Measurements from ENCODE around the gene MLST8. TPM values are rescaled to one million over a fixed set of nuclear protein-coding genes. Genes with fewer than 3 reads are reported as not detected.

MLST8 gene
- total and polyA plus RNA-seq, 7 donors, result 30.6 to 58.7 (median 41.4) TPM

GRCh38 chr16:2207872-2208271, 2.6 kb downstream of the MLST8 start:
- H3K9me3 ChIP-seq, result no peaks in the 10 kb centered on the region
- H3K36me3 ChIP-seq, result peaks cover 13 to 39% (median 25%) of the 10 kb centered on the region in 4 donors
- TF ChIP-seq POLR2A (IDR thresholded peaks at IDR 0.05) (no peak), CTCF (IDR thresholded peaks at IDR 0.05) (no peak), EP300 (IDR thresholded peaks at IDR 0.05) (no peak), POLR2AphosphoS5 (IDR thresholded peaks at IDR 0.05) (no peak)
- H3K4me1 ChIP-seq, result peaks cover 0 to 30% (median 29%) of the 10 kb centered on the region in 4 donors
- no peak overlapping the region for H3K27ac ChIP-seq
- intact Hi-C loops (cut with DNase I), result loop anchor here (5.0 kb wide), 1 partner anchor 44 kb away; the partner anchor contains the start of gene ECI1
- 90 to 91% methylated on average over 9 of the region's 9 CpGs for WGBS, 2 donors
- no peak overlapping the region for H3K4me3 ChIP-seq
- DNase-seq, result no peak
- H3K27me3 ChIP-seq, result no peaks in the 10 kb centered on the region

DNA sequence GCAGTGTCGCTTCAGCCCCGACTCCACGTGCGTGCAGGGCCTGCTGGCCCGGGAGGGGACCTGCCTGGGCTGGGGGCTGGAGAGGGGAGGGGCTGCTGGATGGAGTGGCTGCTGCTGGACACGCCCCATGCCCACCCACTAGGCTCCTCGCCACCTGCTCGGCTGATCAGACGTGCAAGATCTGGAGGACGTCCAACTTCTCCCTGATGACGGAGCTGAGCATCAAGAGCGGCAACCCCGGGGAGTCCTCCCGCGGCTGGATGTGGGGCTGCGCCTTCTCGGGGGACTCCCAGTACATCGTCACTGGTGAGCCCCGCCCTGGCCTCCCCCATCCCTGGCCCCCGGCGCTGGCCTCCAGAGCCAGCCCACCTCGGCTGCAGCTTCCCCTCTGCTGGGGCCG, 3.1 kb downstream of the MLST8 start:
- H3K36me3 ChIP-seq, result peaks cover 13 to 39% (median 25%) of the 10 kb centered on the region in 4 donors
- no peak overlapping the region for H3K4me3 ChIP-seq
- intact Hi-C loops (cut with DNase I), result loop anchor here (5.0 kb wide), 1 partner anchor 44 kb away; the partner anchor contains the start of gene ECI1
- WGBS, 2 donors, result 85 to 90% methylated on average over 23 of the region's 23 CpGs
- H3K9me3 ChIP-seq, result no peaks in the 10 kb centered on the region
- peaks cover 0 to 35% (median 33%) of the 10 kb centered on the region in 4 donors for H3K4me1 ChIP-seq
- no peak for TF ChIP-seq POLR2AphosphoS5 (IDR thresholded peaks at IDR 0.05)
- TF ChIP-seq POLR2A (IDR thresholded peaks at IDR 0.05), result no peak
- no peak for TF ChIP-seq EP300 (IDR thresholded peaks at IDR 0.05)
- TF ChIP-seq CTCF (IDR thresholded peaks at IDR 0.05), result no peak
- no peaks in the 10 kb centered on the region for H3K27me3 ChIP-seq
- DNase-seq, result no peak
- no peak overlapping the region for H3K27ac ChIP-seq

DNA sequence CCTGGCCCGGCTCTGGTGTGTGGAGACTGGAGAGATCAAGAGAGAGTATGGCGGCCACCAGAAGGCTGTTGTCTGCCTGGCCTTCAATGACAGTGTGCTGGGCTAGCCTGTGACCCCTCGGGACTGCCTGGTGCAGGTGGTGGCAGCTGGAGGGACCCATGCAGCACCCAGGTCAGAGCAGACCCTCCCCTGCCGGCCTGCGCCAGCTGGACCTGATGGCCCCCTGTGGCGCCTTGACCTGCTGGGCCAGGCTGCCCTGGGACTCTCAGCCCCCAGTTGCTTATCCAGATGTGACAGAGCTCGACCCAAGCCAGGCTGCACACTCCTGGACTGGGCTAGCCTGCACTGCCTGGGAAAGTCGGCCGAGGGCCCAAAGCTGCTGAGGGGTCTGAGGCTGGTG, 3.5 kb downstream of the MLST8 start:
- no peak overlapping the region for H3K27ac ChIP-seq
- peaks cover 0 to 39% (median 38%) of the 10 kb centered on the region in 4 donors for H3K4me1 ChIP-seq
- WGBS, 2 donors, result 94 to 95% methylated on average over 9 of the region's 9 CpGs
- no peak for DNase-seq
- TF ChIP-seq POLR2AphosphoS5 (IDR thresholded peaks at IDR 0.05) (no peak), EP300 (IDR thresholded peaks at IDR 0.05) (no peak), POLR2A (IDR thresholded peaks at IDR 0.05) (no peak), CTCF (IDR thresholded peaks at IDR 0.05) (no peak)
- intact Hi-C loops (cut with DNase I), result loop anchor here (5.0 kb wide), 1 partner anchor 44 kb away; the partner anchor contains the start of gene ECI1
- no peaks in the 10 kb centered on the region for H3K27me3 ChIP-seq
- peaks cover 13 to 39% (median 25%) of the 10 kb centered on the region in 4 donors for H3K36me3 ChIP-seq
- H3K9me3 ChIP-seq, result no peaks in the 10 kb centered on the region
- H3K4me3 ChIP-seq, result no peak overlapping the region

GRCh38 chr16:2209258-2210008, 4.2 kb downstream of the MLST8 start:
- peaks cover 0 to 45% (median 42%) of the 10 kb centered on the region in 4 donors for H3K4me1 ChIP-seq
- intact Hi-C loops (cut with DNase I), result loop anchor here (5.0 kb wide), 1 partner anchor 43 kb away; the partner anchor contains the start of gene ECI1
- DNase-seq, result no peak
- H3K27me3 ChIP-seq, result no peaks in the 10 kb centered on the region
- H3K27ac ChIP-seq, result no peak overlapping the region
- H3K36me3 ChIP-seq, result peaks cover 13 to 39% (median 25%) of the 10 kb centered on the region in 4 donors
- WGBS, 2 donors, result 89 to 90% methylated on average over 29 of the region's 29 CpGs
- no peaks in the 10 kb centered on the region for H3K9me3 ChIP-seq
- TF ChIP-seq CTCF (IDR thresholded peaks at IDR 0.05), result no peak
- TF ChIP-seq EP300 (IDR thresholded peaks at IDR 0.05), result no peak
- no peak for TF ChIP-seq POLR2AphosphoS5 (IDR thresholded peaks at IDR 0.05)
- TF ChIP-seq POLR2A (IDR thresholded peaks at IDR 0.05), result no peak
- no peak overlapping the region for H3K4me3 ChIP-seq
